ENCODE data around the gene HMX1. TPM values are rescaled to one million over a fixed set of nuclear protein-coding genes. Genes with fewer than 3 reads are reported as not detected.

HMX1 gene
- polyA plus RNA-seq, 1 of the 3 experiments (the other 2 are of a cell fraction): 0.20 TPM

DNA sequence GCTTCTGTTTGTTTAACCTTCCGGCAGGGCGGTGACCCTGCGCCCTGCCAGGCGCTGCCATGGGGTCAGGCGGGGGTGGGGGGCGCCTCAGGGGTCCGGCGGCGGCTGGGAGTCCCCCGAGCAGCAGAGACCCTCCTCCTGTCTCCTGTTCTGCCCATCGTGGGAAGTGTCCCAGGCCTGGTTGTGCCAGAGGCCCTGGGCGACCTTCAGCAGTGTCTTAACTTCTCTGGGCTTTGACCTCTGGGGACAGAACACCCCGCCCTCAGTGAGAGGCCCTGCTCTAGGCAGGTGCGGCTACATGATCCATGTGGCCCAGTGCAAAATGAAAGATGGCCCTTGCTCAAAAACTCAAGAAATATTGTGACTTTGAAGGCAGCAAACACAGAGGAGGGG lies 22.8 kb upstream of the HMX1 start:
- Histone ChIP-seq H4K20me1 (ENCODE audit: insufficient read depth) (no peaks in the 10 kb centered on the region), H3K4me2 (no peak overlapping the region), H3K4me1 (ENCODE audit: control insufficient read depth in 1 of 2, insufficient read depth in 2 of 2, low read depth in 1 of 2, low read length in 1 of 2) (no peaks in the 10 kb centered on the region), H3K9me2 (no peaks in the 10 kb centered on the region), H3F3A (replicated peaks; ENCODE audit: insufficient read depth) (no peaks in the 10 kb centered on the region), H3K4me3 (ENCODE audit: low read depth in 2 of 2, low read length in 1 of 2) (no peak overlapping the region), H3K27me3 (ENCODE audit: insufficient read depth) (no peaks in the 10 kb centered on the region), H3K79me2 (ENCODE audit: insufficient read depth) (no peaks in the 10 kb centered on the region), H3K36me3 (replicated peaks in 1 of 2; ENCODE audit: control insufficient read depth in 1 of 2, insufficient read depth in 2 of 2, low read length in 1 of 2) (no peaks in the 10 kb centered on the region), H3K27ac (ENCODE audit: low read depth in 2 of 2, low read length in 1 of 2) (no peak overlapping the region), H3K9ac (no peak overlapping the region), H2AFZ (ENCODE audit: low read depth) (no peak overlapping the region), H3K9me3 (no peaks in the 10 kb centered on the region)
- no peak for DNase-seq
- ChIA-PET POLR2A (no interaction called here), CTCF (interaction anchor here (2.3 to 4.2 kb wide), 2 partner anchors 8 to 23 kb away, joined by 21 to 28 read pairs; no protein-coding TSS in a partner anchor)
- TF ChIP-seq TEAD4 (IDR thresholded peaks at IDR 0.05; ENCODE audit: borderline replicate concordance, insufficient read depth) (no peak), RFX5 (IDR thresholded peaks at IDR 0.05; ENCODE audit: low read length) (no peak), TAF1 (IDR thresholded peaks at IDR 0.05; ENCODE audit: borderline replicate concordance, low read depth, low read length) (no peak), SIN3A (IDR thresholded peaks at IDR 0.05; ENCODE audit: borderline replicate concordance, low read depth, low read length) (no peak), FOXJ3 (CRISPR knock-in tag; IDR thresholded peaks at IDR 0.05) (no peak), FOXM1 (IDR thresholded peaks at IDR 0.05; ENCODE audit: low read depth) (no peak), GATA2 (CRISPR knock-in tag; IDR thresholded peaks at IDR 0.05) (no peak), RAD21 (IDR thresholded peaks at IDR 0.05; ENCODE audit: low read length) (no peak)
- TF ChIP-seq, protein P1, sequence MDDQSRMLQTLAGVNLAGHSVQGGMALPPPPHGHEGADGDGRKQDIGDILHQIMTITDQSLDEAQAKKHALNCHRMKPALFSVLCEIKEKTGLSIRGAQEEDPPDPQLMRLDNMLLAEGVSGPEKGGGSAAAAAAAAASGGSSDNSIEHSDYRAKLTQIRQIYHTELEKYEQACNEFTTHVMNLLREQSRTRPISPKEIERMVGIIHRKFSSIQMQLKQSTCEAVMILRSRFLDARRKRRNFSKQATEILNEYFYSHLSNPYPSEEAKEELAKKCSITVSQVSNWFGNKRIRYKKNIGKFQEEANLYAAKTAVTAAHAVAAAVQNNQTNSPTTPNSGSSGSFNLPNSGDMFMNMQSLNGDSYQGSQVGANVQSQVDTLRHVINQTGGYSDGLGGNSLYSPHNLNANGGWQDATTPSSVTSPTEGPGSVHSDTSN (IDR thresholded peaks at IDR 0.05): no peak
- TF ChIP-seq, protein P2, sequence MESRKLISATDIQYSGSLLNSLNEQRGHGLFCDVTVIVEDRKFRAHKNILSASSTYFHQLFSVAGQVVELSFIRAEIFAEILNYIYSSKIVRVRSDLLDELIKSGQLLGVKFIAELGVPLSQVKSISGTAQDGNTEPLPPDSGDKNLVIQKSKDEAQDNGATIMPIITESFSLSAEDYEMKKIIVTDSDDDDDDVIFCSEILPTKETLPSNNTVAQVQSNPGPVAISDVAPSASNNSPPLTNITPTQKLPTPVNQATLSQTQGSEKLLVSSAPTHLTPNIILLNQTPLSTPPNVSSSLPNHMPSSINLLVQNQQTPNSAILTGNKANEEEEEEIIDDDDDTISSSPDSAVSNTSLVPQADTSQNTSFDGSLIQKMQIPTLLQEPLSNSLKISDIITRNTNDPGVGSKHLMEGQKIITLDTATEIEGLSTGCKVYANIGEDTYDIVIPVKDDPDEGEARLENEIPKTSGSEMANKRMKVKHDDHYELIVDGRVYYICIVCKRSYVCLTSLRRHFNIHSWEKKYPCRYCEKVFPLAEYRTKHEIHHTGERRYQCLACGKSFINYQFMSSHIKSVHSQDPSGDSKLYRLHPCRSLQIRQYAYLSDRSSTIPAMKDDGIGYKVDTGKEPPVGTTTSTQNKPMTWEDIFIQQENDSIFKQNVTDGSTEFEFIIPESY (IDR thresholded peaks at IDR 0.05; ENCODE audit: borderline replicate concordance, low read depth): no peak
- TF ChIP-seq, protein P3, sequence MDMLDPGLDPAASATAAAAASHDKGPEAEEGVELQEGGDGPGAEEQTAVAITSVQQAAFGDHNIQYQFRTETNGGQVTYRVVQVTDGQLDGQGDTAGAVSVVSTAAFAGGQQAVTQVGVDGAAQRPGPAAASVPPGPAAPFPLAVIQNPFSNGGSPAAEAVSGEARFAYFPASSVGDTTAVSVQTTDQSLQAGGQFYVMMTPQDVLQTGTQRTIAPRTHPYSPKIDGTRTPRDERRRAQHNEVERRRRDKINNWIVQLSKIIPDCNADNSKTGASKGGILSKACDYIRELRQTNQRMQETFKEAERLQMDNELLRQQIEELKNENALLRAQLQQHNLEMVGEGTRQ (IDR thresholded peaks at IDR 0.05; ENCODE audit: borderline replicate concordance, low read depth, low read length): no peak
- WGBS (ENCODE audit: low lambda C conversion rate): 48% methylated on average over 13 of the region's 14 CpGs

DNA sequence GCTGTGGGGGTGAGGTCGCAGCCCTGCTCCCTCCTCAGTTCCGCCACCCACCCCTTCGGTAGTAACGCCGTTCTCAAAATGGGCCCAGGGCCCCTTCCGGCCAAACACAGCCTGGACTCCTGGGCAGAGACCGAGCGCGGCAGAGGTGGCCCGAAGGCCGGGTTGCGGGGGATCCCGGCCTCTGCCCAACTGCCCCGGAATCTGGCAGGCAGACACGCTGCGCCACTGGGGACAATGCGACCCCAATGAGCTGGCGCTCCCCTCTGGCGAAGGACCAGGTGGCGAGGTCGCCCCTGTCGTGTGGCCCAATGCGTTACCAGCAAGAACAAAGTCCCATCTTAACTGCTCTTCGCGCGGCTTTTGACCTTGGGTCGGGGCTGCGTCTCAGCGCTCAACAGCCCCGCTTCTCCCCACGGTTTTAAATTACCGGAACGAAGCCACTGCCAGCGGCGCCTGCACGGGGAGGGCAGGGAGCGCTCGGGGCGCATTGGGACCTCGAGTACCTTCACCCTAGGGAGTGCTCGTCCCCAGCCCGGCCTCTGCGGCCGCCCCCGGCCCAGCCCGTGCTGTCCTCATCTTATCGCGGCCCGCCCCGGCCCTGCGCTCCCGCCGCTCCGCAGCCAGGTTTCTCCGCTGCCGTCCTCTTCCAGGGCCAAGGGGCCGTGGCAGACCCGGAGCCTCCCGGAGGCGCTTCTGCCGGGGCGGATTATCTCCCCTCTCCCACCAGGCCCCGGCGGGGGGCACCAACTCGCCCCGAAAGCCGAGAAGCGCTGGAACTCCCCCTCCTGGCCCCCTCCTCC lies 22.2 kb upstream of the HMX1 start:
- TF ChIP-seq NRF1 (IDR thresholded peaks at IDR 0.05; ENCODE audit: low read depth, low read length) (no peak), GABPA (IDR thresholded peaks at IDR 0.05; ENCODE audit: low read depth) (no peak), RAD21 (IDR thresholded peaks at IDR 0.05; ENCODE audit: low read length) (no peak), SMC3 (IDR thresholded peaks at IDR 0.05; ENCODE audit: low read depth, low read length) (no peak)

More for the DNA sequence above, 22.2 kb upstream of the HMX1 start:
- Histone ChIP-seq H3K4me2 (no peak overlapping the region), H3K9me3 (no peaks in the 10 kb centered on the region), H3K9ac (no peak overlapping the region), H3K4me3 (ENCODE audit: low read depth in 2 of 2, low read length in 1 of 2) (no peak overlapping the region), H3K79me2 (ENCODE audit: insufficient read depth) (no peaks in the 10 kb centered on the region), H4K20me1 (ENCODE audit: insufficient read depth) (no peaks in the 10 kb centered on the region), H3K4me1 (ENCODE audit: control insufficient read depth in 1 of 2, insufficient read depth in 2 of 2, low read depth in 1 of 2, low read length in 1 of 2) (no peaks in the 10 kb centered on the region), H3K36me3 (replicated peaks in 1 of 2; ENCODE audit: control insufficient read depth in 1 of 2, insufficient read depth in 2 of 2, low read length in 1 of 2) (no peaks in the 10 kb centered on the region), H3K27me3 (ENCODE audit: insufficient read depth) (no peaks in the 10 kb centered on the region), H2AFZ (ENCODE audit: low read depth) (no peak overlapping the region), H3K9me2 (no peaks in the 10 kb centered on the region), H3F3A (replicated peaks; ENCODE audit: insufficient read depth) (no peaks in the 10 kb centered on the region), H3K27ac (ENCODE audit: low read depth in 2 of 2, low read length in 1 of 2) (no peak overlapping the region)
- ChIA-PET CTCF (no interaction called here), POLR2A (no interaction called here)
- WGBS (ENCODE audit: low lambda C conversion rate): 54% methylated on average over 43 of the region's 68 CpGs
- DNase-seq: no peak

Measured in SK-N-SH (cell line).